ENCODE measurements around the gene SPATA20. TPM values are rescaled to one million over a fixed set of nuclear protein-coding genes. Genes with fewer than 3 reads are reported as not detected.

The SPATA20 gene
- total and polyA plus RNA-seq, 2 experiments from 2014 or later: 89.9 to 146 TPM

GRCh38 chr17:50501054-50501453 is 45.9 kb upstream of the SPATA20 start:
- Histone ChIP-seq H3K27me3 (replicated peaks; ENCODE audit: insufficient read depth) (no peaks in the 10 kb centered on the region), H2AFZ (no peak overlapping the region), H4K20me1 (ENCODE audit: insufficient read depth) (no peaks in the 10 kb centered on the region), H3K36me3 (ENCODE audit: low read depth) (no peaks in the 10 kb centered on the region), H3K9me2 (ENCODE audit: insufficient read depth) (no peaks in the 10 kb centered on the region), H3K9ac (no peak overlapping the region), H3K4me3 (no peak overlapping the region), H3K27ac (no peak overlapping the region), H3K9me3 (ENCODE audit: low read depth) (no peaks in the 10 kb centered on the region), H3F3A (ENCODE audit: insufficient read depth) (no peaks in the 10 kb centered on the region), H3K79me2 (ENCODE audit: insufficient read depth) (no peaks in the 10 kb centered on the region), H3K4me2 (ENCODE audit: unreplicated experiment) (no peak overlapping the region), H3K4me1 (ENCODE audit: insufficient read depth) (peaks cover under 1% of the 10 kb centered on the region; the same call in 1 of the 2 replicates)
- in situ Hi-C loops (cut with MboI): loop anchor here (25.0 kb wide), 1 partner anchor 461 kb away; no protein-coding TSS in a partner anchor
- peak; percentile 52 for DNase-seq
- TF ChIP-seq EZH2 (IDR thresholded peaks at IDR 0.05; ENCODE audit: insufficient read depth, poor library complexity, severe bottlenecking): no peak
- no peak for TF ChIP-seq EZH2phosphoT487 (IDR thresholded peaks at IDR 0.05; ENCODE audit: insufficient read depth, low read depth)
- 34 to 37% methylated on average over 5 of the region's 5 CpGs for WGBS, 2 experiments (ENCODE audit: low coverage in 1 of 2, low lambda C conversion rate in 2 of 2, missing lambda C conversion rate in 2 of 2)

DNA sequence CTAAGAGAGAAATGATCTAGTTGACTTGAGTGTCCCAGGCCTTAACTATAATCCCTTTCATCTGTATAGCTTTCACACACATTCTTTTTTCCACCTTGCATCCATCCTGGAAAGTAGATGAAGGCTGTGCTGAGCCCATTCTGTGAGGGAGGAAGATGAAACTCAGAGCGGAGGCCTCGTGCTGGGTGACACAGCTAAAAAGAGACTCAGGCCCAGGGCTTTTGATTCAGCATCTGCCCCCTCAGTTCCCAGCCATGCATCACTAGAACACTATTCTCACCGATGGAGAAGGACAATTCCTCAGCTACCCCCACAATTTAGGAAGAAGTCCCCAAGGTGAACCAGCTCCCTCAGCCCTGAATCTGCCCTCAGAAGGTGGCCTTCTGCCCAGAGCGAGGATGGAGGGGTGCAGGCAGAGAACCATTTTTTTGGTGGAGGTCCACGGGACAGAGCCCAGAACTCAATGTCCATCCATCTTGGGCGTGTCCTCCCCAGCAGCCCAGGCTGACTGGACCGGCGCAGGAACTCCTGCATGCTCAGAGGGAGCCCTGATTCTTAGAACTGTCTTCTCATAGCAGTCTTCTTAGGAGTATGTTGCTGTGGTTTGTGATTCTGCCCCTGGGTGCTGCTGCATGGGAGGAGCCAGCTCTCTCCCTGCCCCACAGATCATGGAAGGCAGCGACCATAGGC is 44.5 kb upstream of the SPATA20 start:
- H3K36me3 ChIP-seq (ENCODE audit: low read depth): no peaks in the 10 kb centered on the region
- H3K9me3 ChIP-seq (ENCODE audit: low read depth): no peaks in the 10 kb centered on the region
- H3K79me2 ChIP-seq (ENCODE audit: insufficient read depth): no peaks in the 10 kb centered on the region
- TF ChIP-seq EZH2phosphoT487 (IDR thresholded peaks at IDR 0.05; ENCODE audit: insufficient read depth, low read depth) (no peak), EZH2 (IDR thresholded peaks at IDR 0.05; ENCODE audit: insufficient read depth, poor library complexity, severe bottlenecking) (no peak)
- H2AFZ ChIP-seq: no peak overlapping the region
- no peaks in the 10 kb centered on the region for H3K4me1 ChIP-seq (ENCODE audit: insufficient read depth)
- no peaks in the 10 kb centered on the region for H3K27me3 ChIP-seq (replicated peaks; ENCODE audit: insufficient read depth)
- 88 to 92% methylated on average over 9 of the region's 9 CpGs for WGBS, 2 experiments (ENCODE audit: low coverage in 1 of 2, low lambda C conversion rate in 2 of 2, missing lambda C conversion rate in 2 of 2)
- in situ Hi-C loops (cut with MboI): loop anchor here (25.0 kb wide), 1 partner anchor 460 kb away; no protein-coding TSS in a partner anchor
- no peaks in the 10 kb centered on the region for H3F3A ChIP-seq (ENCODE audit: insufficient read depth)
- no peak overlapping the region for H3K9ac ChIP-seq
- no peak overlapping the region for H3K27ac ChIP-seq
- H3K4me2 ChIP-seq (ENCODE audit: unreplicated experiment): no peak overlapping the region
- H4K20me1 ChIP-seq (ENCODE audit: insufficient read depth): no peaks in the 10 kb centered on the region
- no peaks in the 10 kb centered on the region for H3K9me2 ChIP-seq (ENCODE audit: insufficient read depth)
- no peak overlapping the region for H3K4me3 ChIP-seq
- DNase-seq: no peak

DNA sequence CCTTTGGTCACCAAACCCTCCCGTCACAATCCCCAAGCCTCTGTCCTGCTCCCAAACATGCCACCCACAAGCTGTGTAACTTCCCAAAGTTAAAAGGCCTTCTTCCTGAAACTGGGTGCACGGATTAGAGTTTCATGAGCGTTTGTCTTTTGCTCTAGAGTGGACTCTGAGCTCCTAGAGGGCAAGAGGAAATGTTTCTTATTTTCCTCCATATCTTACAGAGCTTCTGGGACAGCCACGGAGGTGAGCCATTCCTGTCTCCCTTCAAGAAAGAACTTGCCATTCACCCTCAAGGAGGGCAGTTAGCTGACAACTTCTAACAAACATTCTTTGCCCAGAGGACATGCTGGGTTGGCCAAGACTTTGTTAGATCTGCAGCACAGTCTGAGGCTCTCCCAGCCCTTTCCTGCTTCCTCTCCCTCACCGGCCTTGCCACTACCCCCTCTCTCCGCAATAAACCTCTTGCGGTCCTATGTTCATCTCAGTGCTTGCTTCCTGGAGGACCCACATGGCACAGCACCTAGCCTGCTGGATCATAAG is 41.3 kb upstream of the SPATA20 start:
- no peak overlapping the region for H3K4me2 ChIP-seq (ENCODE audit: unreplicated experiment)
- no peaks in the 10 kb centered on the region for H3K27me3 ChIP-seq (replicated peaks; ENCODE audit: insufficient read depth)
- WGBS, 2 experiments (ENCODE audit: low coverage in 1 of 2, low lambda C conversion rate in 2 of 2, missing lambda C conversion rate in 2 of 2): 64 to 76% methylated on average over 7 of the region's 7 CpGs
- H3F3A ChIP-seq (ENCODE audit: insufficient read depth): no peaks in the 10 kb centered on the region
- no peak overlapping the region for H2AFZ ChIP-seq
- H3K9ac ChIP-seq: no peak overlapping the region
- no peak for DNase-seq
- no peaks in the 10 kb centered on the region for H3K9me2 ChIP-seq (ENCODE audit: insufficient read depth)
- no peak overlapping the region for H3K4me3 ChIP-seq
- H3K9me3 ChIP-seq (ENCODE audit: low read depth): no peaks in the 10 kb centered on the region
- in situ Hi-C loops (cut with MboI): loop anchor here (25.0 kb wide), 1 partner anchor 457 kb away; no protein-coding TSS in a partner anchor
- H3K36me3 ChIP-seq (ENCODE audit: low read depth): no peaks in the 10 kb centered on the region
- H4K20me1 ChIP-seq (ENCODE audit: insufficient read depth): no peaks in the 10 kb centered on the region
- no peaks in the 10 kb centered on the region for H3K79me2 ChIP-seq (ENCODE audit: insufficient read depth)
- H3K4me1 ChIP-seq (ENCODE audit: insufficient read depth): no peaks in the 10 kb centered on the region
- no peak overlapping the region for H3K27ac ChIP-seq
- TF ChIP-seq EZH2phosphoT487 (IDR thresholded peaks at IDR 0.05; ENCODE audit: insufficient read depth, low read depth): no peak
- no peak for TF ChIP-seq EZH2 (IDR thresholded peaks at IDR 0.05; ENCODE audit: insufficient read depth, poor library complexity, severe bottlenecking)

DNA sequence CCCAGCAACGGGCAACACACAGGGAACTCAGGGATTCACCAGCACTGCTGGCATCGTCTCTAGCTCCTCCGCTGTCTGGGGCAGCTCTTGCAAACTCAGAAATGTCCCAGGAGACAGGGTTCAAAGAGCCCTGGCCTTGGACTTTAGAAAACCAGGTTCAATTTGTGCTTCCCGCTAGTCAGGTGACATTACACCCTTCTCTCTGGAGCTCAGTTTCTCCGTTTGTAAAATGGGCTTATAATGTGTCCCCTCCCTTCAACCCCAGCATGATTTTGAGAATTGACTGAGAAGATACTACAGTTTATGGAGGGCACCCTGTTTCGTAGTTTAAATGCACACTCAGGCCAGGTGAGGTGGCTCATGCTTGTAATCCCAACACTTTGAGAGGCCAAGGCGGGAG is 40.7 kb upstream of the SPATA20 start:
- Histone ChIP-seq H3K27ac (no peak overlapping the region), H4K20me1 (ENCODE audit: insufficient read depth) (no peaks in the 10 kb centered on the region), H3K9me2 (ENCODE audit: insufficient read depth) (no peaks in the 10 kb centered on the region), H3K36me3 (ENCODE audit: low read depth) (no peaks in the 10 kb centered on the region), H3F3A (ENCODE audit: insufficient read depth) (no peaks in the 10 kb centered on the region), H3K79me2 (ENCODE audit: insufficient read depth) (no peaks in the 10 kb centered on the region), H3K9me3 (ENCODE audit: low read depth) (no peaks in the 10 kb centered on the region), H3K4me3 (no peak overlapping the region), H3K9ac (no peak overlapping the region), H3K4me1 (ENCODE audit: insufficient read depth) (no peaks in the 10 kb centered on the region), H3K4me2 (ENCODE audit: unreplicated experiment) (no peak overlapping the region), H2AFZ (no peak overlapping the region), H3K27me3 (replicated peaks; ENCODE audit: insufficient read depth) (no peaks in the 10 kb centered on the region)
- no peak for DNase-seq
- in situ Hi-C loops (cut with MboI): loop anchor here (25.0 kb wide), 1 partner anchor 456 kb away; no protein-coding TSS in a partner anchor
- 83 to 86% methylated on average over 7 of the region's 7 CpGs for WGBS, 2 experiments (ENCODE audit: low coverage in 1 of 2, low lambda C conversion rate in 2 of 2, missing lambda C conversion rate in 2 of 2)
- no peak for TF ChIP-seq EZH2 (IDR thresholded peaks at IDR 0.05; ENCODE audit: insufficient read depth, poor library complexity, severe bottlenecking)
- no peak for TF ChIP-seq EZH2phosphoT487 (IDR thresholded peaks at IDR 0.05; ENCODE audit: insufficient read depth, low read depth)
